PFSK-1 (cell line): Measurements from ENCODE around the gene CACNG1.

Experiments
- FOXP2 ChIP-seq: optimal IDR thresholded peaks from 2 replicates; pipeline ENCODE3; 2011; ENCODE audit warnings: borderline replicate concordance, control low read depth, inconsistent platforms; ENCODE audit not compliant: insufficient read depth; ENCODE audit errors: extremely low read length, extremely low read depth
- POLR2AphosphoS5 ChIP-seq: IDR thresholded peaks from 2 replicates; pipeline ENCODE4 v1.6.1; 2012; ENCODE audit warnings: low read depth, mild to moderate bottlenecking, control low read depth, low read length, moderate library complexity
- SIN3A ChIP-seq: IDR thresholded peaks from 2 replicates; pipeline ENCODE4 v1.6.1; 2012; ENCODE audit warnings: mild to moderate bottlenecking, low read length, moderate library complexity, borderline replicate concordance; ENCODE audit not compliant: insufficient read depth
- TAF1 ChIP-seq: IDR thresholded peaks from 2 replicates; pipeline ENCODE4 v1.6.1; 2012; ENCODE audit warnings: low read length, control low read depth, borderline replicate concordance; ENCODE audit not compliant: insufficient read depth
- TF ChIP-seq, protein P1 (sequence below), 2 experiments: IDR thresholded peaks; 2 replicates each; pipeline versions ENCODE4 v1.6.1 to v1.8.0; 2011 to 2012; ENCODE audit warnings: low read depth in 2 of 2, low read length in 2 of 2, control low read depth in 1 of 2, inconsistent platforms in 1 of 2, mild to moderate bottlenecking in 1 of 2, moderate library complexity in 1 of 2; ENCODE audit not compliant: insufficient read depth in 1 of 2

The CACNG1 gene

DNA sequence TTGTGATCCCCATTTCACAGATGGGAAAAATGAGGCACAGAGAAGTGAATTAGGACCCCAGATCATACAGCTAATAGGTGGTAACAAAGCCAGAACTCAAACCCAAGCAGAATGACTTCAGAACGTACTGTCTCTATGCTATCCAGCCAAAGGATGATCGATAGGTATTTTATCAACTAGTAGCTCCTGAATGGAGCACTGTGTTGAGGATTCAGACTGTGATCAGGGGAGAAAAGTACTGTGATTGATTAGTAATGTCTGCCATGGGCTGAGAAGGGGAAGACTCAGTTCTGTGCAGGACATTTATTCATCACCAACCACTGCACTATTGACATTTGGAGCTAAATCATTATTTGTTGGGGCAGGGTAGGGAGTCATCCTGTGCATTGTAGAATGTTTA lies 41.1 kb upstream of the CACNG1 start:
- no peak for TF ChIP-seq TAF1
- TF ChIP-seq POLR2AphosphoS5: no peak
- TF ChIP-seq FOXP2: no peak
- TF ChIP-seq, protein P1, sequence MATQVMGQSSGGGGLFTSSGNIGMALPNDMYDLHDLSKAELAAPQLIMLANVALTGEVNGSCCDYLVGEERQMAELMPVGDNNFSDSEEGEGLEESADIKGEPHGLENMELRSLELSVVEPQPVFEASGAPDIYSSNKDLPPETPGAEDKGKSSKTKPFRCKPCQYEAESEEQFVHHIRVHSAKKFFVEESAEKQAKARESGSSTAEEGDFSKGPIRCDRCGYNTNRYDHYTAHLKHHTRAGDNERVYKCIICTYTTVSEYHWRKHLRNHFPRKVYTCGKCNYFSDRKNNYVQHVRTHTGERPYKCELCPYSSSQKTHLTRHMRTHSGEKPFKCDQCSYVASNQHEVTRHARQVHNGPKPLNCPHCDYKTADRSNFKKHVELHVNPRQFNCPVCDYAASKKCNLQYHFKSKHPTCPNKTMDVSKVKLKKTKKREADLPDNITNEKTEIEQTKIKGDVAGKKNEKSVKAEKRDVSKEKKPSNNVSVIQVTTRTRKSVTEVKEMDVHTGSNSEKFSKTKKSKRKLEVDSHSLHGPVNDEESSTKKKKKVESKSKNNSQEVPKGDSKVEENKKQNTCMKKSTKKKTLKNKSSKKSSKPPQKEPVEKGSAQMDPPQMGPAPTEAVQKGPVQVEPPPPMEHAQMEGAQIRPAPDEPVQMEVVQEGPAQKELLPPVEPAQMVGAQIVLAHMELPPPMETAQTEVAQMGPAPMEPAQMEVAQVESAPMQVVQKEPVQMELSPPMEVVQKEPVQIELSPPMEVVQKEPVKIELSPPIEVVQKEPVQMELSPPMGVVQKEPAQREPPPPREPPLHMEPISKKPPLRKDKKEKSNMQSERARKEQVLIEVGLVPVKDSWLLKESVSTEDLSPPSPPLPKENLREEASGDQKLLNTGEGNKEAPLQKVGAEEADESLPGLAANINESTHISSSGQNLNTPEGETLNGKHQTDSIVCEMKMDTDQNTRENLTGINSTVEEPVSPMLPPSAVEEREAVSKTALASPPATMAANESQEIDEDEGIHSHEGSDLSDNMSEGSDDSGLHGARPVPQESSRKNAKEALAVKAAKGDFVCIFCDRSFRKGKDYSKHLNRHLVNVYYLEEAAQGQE (IDR thresholded peaks at IDR 0.05; ENCODE audit: insufficient read depth in 1 of 2, low read depth in 2 of 2, low read length in 2 of 2): no peak
- TF ChIP-seq SIN3A: no peak

DNA sequence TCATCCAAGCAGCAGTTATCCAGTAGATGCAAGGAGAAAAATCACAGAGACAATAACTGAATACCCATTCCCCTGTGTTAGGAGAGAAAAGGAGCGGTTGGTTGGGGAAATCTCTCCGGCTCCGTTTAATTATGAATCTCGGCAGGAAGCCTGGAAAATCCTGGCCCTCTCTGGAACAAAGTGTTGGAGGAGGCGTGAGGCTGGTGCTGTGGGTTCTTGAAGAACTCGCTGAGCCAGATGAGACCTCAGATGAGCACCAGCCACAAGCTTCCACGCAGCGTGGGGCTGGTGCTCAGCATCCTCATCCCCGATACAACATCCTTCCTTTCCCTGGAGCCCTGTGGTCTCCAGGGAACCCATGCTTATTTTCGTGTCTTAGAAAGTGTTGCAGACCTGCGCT lies 40.2 kb upstream of the CACNG1 start:
- TF ChIP-seq POLR2AphosphoS5: no peak
- no peak for TF ChIP-seq TAF1
- TF ChIP-seq, protein P1 (IDR thresholded peaks at IDR 0.05; ENCODE audit: insufficient read depth in 1 of 2, low read depth in 2 of 2, low read length in 2 of 2): no peak
- no peak for TF ChIP-seq SIN3A
- no peak for TF ChIP-seq FOXP2

DNA sequence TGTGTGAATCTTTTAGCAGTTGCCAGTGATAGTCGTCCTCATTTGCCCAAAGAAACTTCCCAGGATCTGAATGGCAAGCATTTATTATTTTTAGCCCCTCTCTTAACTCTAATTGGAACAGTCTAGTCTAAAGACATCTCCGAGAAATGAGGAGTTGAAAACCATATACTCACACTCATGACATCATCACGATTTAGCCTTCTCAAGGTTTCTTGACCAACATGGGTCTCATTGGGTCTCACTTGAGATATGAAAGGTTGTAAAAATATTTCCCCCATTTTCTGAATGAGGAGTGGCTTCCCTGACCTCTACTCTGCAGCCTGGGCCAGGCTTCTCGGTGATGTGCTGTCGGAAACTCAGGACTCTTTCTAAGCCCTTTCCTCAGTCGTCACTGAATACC lies 37.1 kb upstream of the CACNG1 start:
- TF ChIP-seq POLR2AphosphoS5: no peak
- no peak for TF ChIP-seq SIN3A
- TF ChIP-seq, protein P1 (IDR thresholded peaks at IDR 0.05; ENCODE audit: insufficient read depth in 1 of 2, low read depth in 2 of 2, low read length in 2 of 2): no peak
- TF ChIP-seq TAF1: no peak
- TF ChIP-seq FOXP2: no peak

DNA sequence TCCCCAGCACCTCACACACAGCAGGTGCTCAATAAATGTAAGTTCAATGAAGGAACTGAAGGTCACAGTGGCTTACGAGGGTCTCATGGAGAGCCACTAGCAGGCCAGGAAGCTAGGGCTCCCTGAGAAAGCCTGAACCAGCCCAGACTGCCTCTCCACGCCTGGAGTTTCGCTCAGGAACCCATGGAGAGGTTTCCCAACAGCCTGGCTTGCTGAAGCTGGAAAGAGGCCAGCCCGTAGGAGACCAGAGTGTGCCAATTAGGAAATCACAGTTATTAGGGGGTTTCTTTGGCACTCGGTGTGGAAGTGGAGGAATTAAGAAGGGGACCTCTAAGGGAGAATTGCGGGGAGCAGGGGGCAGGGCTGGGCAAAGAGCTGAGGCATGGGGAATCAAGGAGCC lies 36.3 kb upstream of the CACNG1 start:
- TF ChIP-seq FOXP2: no peak
- TF ChIP-seq, protein P1 (IDR thresholded peaks at IDR 0.05; ENCODE audit: insufficient read depth in 1 of 2, low read depth in 2 of 2, low read length in 2 of 2): no peak
- no peak for TF ChIP-seq TAF1
- no peak for TF ChIP-seq POLR2AphosphoS5
- TF ChIP-seq SIN3A: no peak
